ENCODE measurements around the gene TMEM91. TPM values are rescaled to one million over a fixed set of nuclear protein-coding genes. Genes with fewer than 3 reads are reported as not detected.

Gene TMEM91
- total RNA-seq, 4 donors from 2014 or later, result 7.1 to 28.1 (median 10.9) TPM

DNA sequence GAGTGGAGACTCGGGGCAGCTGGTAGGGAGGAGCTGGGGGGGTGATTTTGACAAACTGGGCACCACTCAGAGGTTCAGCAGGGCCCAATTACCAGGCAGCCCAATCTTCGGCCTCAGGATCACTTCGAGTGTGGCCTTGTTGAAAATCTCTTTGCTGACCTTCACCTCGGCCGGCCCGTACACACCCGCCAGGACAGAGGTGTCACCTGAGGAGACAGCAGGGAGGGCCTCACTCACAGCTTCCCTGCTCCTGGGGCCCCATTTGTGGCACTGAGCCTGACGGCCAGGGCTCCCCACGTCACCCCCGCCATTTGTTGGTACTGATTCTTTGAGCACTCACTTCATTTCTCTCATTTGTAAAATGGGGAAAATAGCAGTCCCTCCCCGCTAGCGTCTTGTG, 16.4 kb downstream of the TMEM91 start:
- intact Hi-C loops (cut with DNase I; ENCODE audit: low total_unique reads), result no loop called here
- H3K4me3 ChIP-seq, result no peak overlapping the region
- H3K27ac ChIP-seq, result no peak overlapping the region
- H3K9me3 ChIP-seq, result no peaks in the 10 kb centered on the region
- no peaks in the 10 kb centered on the region for H3K27me3 ChIP-seq
- no peaks in the 10 kb centered on the region for H3K4me1 ChIP-seq
- TF ChIP-seq POLR2A (IDR thresholded peaks at IDR 0.05), result no peak
- TF ChIP-seq, protein P1, sequence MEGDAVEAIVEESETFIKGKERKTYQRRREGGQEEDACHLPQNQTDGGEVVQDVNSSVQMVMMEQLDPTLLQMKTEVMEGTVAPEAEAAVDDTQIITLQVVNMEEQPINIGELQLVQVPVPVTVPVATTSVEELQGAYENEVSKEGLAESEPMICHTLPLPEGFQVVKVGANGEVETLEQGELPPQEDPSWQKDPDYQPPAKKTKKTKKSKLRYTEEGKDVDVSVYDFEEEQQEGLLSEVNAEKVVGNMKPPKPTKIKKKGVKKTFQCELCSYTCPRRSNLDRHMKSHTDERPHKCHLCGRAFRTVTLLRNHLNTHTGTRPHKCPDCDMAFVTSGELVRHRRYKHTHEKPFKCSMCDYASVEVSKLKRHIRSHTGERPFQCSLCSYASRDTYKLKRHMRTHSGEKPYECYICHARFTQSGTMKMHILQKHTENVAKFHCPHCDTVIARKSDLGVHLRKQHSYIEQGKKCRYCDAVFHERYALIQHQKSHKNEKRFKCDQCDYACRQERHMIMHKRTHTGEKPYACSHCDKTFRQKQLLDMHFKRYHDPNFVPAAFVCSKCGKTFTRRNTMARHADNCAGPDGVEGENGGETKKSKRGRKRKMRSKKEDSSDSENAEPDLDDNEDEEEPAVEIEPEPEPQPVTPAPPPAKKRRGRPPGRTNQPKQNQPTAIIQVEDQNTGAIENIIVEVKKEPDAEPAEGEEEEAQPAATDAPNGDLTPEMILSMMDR (IDR thresholded peaks at IDR 0.05), result no peak
- H3K36me3 ChIP-seq, result no peaks in the 10 kb centered on the region
- DNase-seq, result no peak

DNA sequence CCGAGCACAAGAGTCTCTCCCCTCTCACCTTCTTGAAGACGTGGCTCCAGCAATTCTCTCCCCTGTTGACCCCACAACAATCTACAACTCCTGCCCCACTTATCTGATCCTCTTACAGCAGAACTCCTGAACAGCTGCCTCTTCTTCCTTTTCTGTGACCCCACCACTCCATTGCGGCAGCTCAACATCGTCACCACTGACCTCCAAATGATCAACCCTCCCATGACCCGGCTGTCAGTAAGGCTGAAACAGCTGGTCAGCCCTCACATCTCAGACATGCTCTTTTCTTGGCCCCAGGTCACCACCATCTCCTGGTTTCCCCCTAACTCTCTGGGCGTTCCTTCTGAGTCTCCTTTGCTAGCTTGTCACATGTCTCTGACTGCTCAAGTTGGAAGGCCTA, 19.0 kb downstream of the TMEM91 start:
- no peak for DNase-seq
- H3K4me3 ChIP-seq, result no peak overlapping the region
- no peaks in the 10 kb centered on the region for H3K9me3 ChIP-seq
- no peaks in the 10 kb centered on the region for H3K36me3 ChIP-seq
- H3K4me1 ChIP-seq, result peaks cover 0 to 6% of the 10 kb centered on the region in 2 donors
- intact Hi-C loops (cut with DNase I; ENCODE audit: low total_unique reads), result no loop called here
- H3K27ac ChIP-seq, result no peak overlapping the region
- H3K27me3 ChIP-seq, result no peaks in the 10 kb centered on the region
- TF ChIP-seq, protein P1 (IDR thresholded peaks at IDR 0.05), result no peak
- TF ChIP-seq POLR2A (IDR thresholded peaks at IDR 0.05), result no peak

DNA sequence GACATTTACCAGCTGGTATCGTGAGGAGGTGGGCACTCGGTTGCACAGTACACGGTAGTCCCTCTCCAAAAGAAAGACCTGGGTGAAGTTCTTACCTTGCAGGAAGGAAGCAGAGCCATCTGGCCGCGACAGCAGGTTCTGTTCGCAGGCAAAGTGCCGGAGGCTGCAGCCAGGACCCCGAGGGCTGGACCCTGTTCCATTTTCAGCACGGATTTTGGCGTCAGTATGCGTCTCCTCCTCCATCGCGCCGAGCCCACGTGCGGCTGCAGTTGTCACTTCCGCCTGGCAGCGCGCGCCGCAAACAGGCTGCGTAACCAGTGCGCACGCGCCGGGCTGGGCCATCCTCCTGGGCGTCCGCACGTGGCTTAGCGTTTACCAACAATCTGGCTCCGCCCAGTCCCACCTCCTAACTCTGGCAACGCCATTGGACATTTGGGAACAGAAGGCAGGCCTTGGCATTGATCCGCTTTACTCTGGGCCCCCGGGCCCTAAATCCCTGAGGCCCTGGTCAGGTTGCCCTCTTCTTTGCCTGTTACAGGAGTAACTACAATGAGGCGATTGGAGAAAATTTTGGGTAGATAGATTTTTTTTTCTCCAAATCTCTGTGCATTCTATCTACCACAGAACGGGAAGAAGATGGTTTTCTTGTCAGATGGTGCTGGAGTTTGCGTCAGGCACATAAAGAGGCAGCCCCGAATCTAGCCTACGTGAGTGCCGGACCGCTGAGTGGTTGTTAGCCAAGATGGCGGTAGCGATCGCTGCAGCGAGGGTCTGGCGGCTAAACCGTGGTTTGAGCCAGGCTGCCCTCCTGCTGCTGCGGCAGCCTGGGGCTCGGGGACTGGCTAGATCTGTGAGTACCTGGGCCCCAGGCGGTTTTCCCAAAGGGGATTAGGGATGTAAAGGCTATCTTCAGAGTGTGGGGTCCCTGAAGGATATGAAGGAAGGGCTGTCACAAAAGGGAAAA, 21.0 kb downstream of the TMEM91 start, which contains the start of the genes BCKDHA and EXOSC5:
Gene BCKDHA, plus strand, starts transcription at position 733 of the 964 bp plus-strand sequence. Its CDS starts 10 bp downstream, at position 743.
Gene EXOSC5, minus strand, starts transcription at position 274 of the 964 bp plus-strand sequence. Its CDS starts 31 bp downstream, at position 243.
- H3K27ac ChIP-seq, result peak within 1 kb of the TSS; percentile 86 to 96
- intact Hi-C loops (cut with DNase I; ENCODE audit: low total_unique reads), result no loop called here
- no peaks in the 10 kb centered on the region for H3K9me3 ChIP-seq
- DNase-seq, result peak; percentile 99 to 100
- H3K4me3 ChIP-seq, result peak within 1 kb of the TSS; percentile 89 to 98
- H3K36me3 ChIP-seq, result no peaks in the 10 kb centered on the region
- H3K27me3 ChIP-seq, result no peaks in the 10 kb centered on the region
- H3K4me1 ChIP-seq, result peaks cover 0 to 6% of the 10 kb centered on the region in 2 donors
- TF ChIP-seq, protein P1 (IDR thresholded peaks at IDR 0.05), result peak in 3 of 4 experiments; percentile 8 to 27 (median 26)
- peak in 1 of 2 donors; percentile 15 for TF ChIP-seq POLR2A (IDR thresholded peaks at IDR 0.05)

DNA sequence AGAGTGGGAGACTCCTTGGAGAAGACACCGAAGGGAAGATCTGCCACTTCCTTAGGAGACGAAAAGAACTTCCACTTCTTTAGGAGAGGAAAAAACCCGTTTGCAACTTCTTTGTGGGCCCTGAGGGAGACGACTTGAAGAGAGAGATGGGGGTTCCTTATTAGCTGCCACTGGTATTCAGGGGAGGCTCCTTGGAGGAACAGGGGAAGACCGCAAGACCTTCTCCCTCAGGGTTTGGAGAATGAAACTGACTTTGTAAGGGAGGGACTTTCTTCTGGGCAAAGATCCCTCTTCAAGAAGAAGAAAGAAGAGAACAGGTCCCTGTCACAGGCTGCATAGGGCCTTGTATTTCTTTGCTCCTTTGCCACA, 21.7 kb downstream of the TMEM91 start:
- no peaks in the 10 kb centered on the region for H3K9me3 ChIP-seq
- no peaks in the 10 kb centered on the region for H3K27me3 ChIP-seq
- H3K4me3 ChIP-seq, result peak overlapping the region; percentile 89 to 98
- TF ChIP-seq POLR2A (IDR thresholded peaks at IDR 0.05), result no peak
- TF ChIP-seq, protein P1 (IDR thresholded peaks at IDR 0.05), result no peak
- H3K36me3 ChIP-seq, result no peaks in the 10 kb centered on the region
- no peak for DNase-seq
- H3K4me1 ChIP-seq, result peaks cover 0 to 6% of the 10 kb centered on the region in 2 donors
- peak overlapping the region; percentile 86 to 96 for H3K27ac ChIP-seq
- intact Hi-C loops (cut with DNase I; ENCODE audit: low total_unique reads), result no loop called here

DNA sequence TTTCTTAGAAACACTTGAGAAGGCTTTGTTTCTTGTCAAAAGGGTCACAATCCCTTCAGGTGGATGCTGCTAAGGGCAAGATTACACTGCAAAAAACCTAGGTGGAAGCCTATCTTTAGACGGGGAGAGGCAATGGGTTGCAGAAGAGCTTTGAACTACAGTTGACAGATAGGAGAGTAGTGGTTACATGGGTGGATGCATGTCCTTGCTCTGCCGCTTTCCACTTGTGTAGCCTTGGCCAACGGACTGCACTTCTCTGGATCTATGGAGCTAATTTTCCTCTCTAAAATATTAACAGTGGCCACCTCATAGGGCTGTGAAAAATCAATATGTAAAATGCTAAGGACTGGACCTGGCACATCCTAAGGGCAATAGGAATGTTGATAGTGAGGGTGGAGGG, 22.3 kb downstream of the TMEM91 start:
- intact Hi-C loops (cut with DNase I; ENCODE audit: low total_unique reads), result no loop called here
- no peaks in the 10 kb centered on the region for H3K36me3 ChIP-seq
- no peak for DNase-seq
- H3K27ac ChIP-seq, result peak overlapping the region in 1 of 2 donors; percentile 12
- peak overlapping the region; percentile 89 to 98 for H3K4me3 ChIP-seq
- no peaks in the 10 kb centered on the region for H3K27me3 ChIP-seq
- H3K9me3 ChIP-seq, result no peaks in the 10 kb centered on the region
- H3K4me1 ChIP-seq, result peaks cover 0 to 6% of the 10 kb centered on the region in 2 donors
- TF ChIP-seq, protein P1 (IDR thresholded peaks at IDR 0.05), result no peak
- no peak for TF ChIP-seq POLR2A (IDR thresholded peaks at IDR 0.05)
